Lower leg skin (tissue), 3 donors: ENCODE measurements around the gene FOXK1.

Experiments used
- POLR2A ChIP-seq, 2 donors: fragments of 450-650 bp; IDR thresholded peaks; one replicate each; pipeline ENCODE4 v1.6.1; 2016 to 2017; ENCODE audit warnings: antibody characterized with exemption in 2 of 2, mild to moderate bottlenecking in 1 of 2, moderate library complexity in 1 of 2
- TF ChIP-seq, protein P1 (sequence below), 3 donors: fragments of 450-650 bp; IDR thresholded peaks; one replicate each; pipeline ENCODE4 v1.5.1; 2016; ENCODE audit warnings: antibody characterized with exemption in 3 of 3, mild to moderate bottlenecking in 3 of 3, moderate library complexity in 2 of 3

DNA sequence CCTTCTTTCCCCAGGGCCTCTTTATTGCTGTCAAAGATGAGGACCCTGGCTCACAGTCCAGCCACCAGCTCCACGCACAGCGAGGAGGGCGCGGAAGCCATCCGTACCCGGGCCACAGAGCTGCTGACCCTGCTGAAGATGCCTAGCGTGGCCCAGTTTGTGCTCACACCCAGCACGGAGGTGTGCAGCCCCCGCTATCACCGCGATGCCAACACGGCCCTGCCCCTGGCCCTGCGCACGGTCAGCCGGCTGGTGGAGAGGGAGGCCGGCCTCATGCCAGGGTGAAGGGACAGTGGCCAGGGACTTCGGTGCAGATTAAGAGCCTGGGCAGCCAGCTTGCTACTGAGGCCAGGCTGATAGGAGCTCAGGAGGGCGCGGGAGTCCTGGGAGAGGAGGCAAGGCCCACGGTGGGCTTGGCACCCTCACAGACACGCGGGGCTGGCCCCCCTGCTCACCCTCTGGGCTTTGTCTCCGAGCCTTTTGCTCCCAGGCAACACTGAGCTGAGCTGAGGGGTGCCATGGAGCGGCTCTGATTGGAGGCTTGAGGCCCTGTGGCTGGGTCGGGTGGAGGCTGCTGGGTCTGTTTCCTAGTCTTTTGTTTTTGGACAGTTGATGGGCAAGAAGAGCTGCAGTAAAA lies 109.1 kb downstream of the FOXK1 start:
- TF ChIP-seq, protein P1, sequence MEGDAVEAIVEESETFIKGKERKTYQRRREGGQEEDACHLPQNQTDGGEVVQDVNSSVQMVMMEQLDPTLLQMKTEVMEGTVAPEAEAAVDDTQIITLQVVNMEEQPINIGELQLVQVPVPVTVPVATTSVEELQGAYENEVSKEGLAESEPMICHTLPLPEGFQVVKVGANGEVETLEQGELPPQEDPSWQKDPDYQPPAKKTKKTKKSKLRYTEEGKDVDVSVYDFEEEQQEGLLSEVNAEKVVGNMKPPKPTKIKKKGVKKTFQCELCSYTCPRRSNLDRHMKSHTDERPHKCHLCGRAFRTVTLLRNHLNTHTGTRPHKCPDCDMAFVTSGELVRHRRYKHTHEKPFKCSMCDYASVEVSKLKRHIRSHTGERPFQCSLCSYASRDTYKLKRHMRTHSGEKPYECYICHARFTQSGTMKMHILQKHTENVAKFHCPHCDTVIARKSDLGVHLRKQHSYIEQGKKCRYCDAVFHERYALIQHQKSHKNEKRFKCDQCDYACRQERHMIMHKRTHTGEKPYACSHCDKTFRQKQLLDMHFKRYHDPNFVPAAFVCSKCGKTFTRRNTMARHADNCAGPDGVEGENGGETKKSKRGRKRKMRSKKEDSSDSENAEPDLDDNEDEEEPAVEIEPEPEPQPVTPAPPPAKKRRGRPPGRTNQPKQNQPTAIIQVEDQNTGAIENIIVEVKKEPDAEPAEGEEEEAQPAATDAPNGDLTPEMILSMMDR (IDR thresholded peaks at IDR 0.05), result no peak
- TF ChIP-seq POLR2A (IDR thresholded peaks at IDR 0.05), result no peak
